T-helper 2 cell treated with Interferon-gamma antibody and Interleukin-4, amounts not matched to agents 100 ng/mL and 5 ng/mL, for 36 hours (primary cell): ENCODE data around the gene STX4. TPM values are rescaled to one million over a fixed set of nuclear protein-coding genes. Genes with fewer than 3 reads are reported as not detected.

Source experiments
- intact Hi-C: fragments of 100-400 bp; cut with micrococcal nuclease; formaldehyde crosslinking; loops from one replicate; pipeline ENCODE4 v1.15.1; 2023
- total RNA-seq: library from RNA; stranded (reverse); gene quantifications from 2 replicates; pipeline ENCODE4 v1.2.3, GENCODE V29; 2022

STX4 gene
- total RNA-seq, 1 donor from 2014 or later, result 55.8 TPM

- intact Hi-C loops, result no loop called here
Observed at GRCh38 chr16:31061813-31062440, 28.6 kb downstream of the STX4 start.

- intact Hi-C loops, result no loop called here
Observed at GRCh38 chr16:31063495-31063842, 30.1 kb downstream of the STX4 start.

GRCh38 chr16:31063843-31064611, 30.7 kb downstream of the STX4 start:
- intact Hi-C loops, result no loop called here

- intact Hi-C loops, result no loop called here
Observed at GRCh38 chr16:31064882-31065461, 31.6 kb downstream of the STX4 start.

GRCh38 chr16:31067342-31067741, 34.0 kb downstream of the STX4 start:
- intact Hi-C loops, result no loop called here

GRCh38 chr16:31071861-31072260, 38.5 kb downstream of the STX4 start:
- intact Hi-C loops, result loop anchor here (5.0 kb wide), 1 partner anchor 1265 kb away; the partner anchor contains the start of gene MAZ

- intact Hi-C loops, result loop anchor here (1.0 to 5.0 kb wide), 2 partner anchors 108 to 1265 kb away; partner anchors contain the start of genes FUS and MAZ
Observed at GRCh38 chr16:31072540-31073141, 39.3 kb downstream of the STX4 start.

GRCh38 chr16:31073142-31073969, 40.0 kb downstream of the STX4 start:
- intact Hi-C loops, result loop anchor here (1.0 to 5.0 kb wide), 2 partner anchors 107 to 1266 kb away; partner anchors contain the start of genes FUS and MAZ

- intact Hi-C loops, result loop anchor here (1.0 to 5.0 kb wide), 12 partner anchors 20 to 1267 kb away; partner anchors contain the start of genes ARMC5, FBXL19, FUS and KAT8
Observed at GRCh38 chr16:31073970-31074813, 40.8 kb downstream of the STX4 start, which contains the start of the genes ZNF646 and ZNF668. Gene ZNF646 (plus strand): TSS chr16:31074422. CDS start chr16:31076325, 1,903 bp downstream. Gene ZNF668 (minus strand): TSS chr16:31074240. CDS start chr16:31064459, 9,781 bp downstream.

- intact Hi-C loops, result loop anchor here (1.0 to 5.0 kb wide), 11 partner anchors 20 to 1267 kb away; partner anchors contain the start of genes ARMC5, FBXL19, KAT8 and MAZ
Observed at GRCh38 chr16:31074814-31075183, 41.4 kb downstream of the STX4 start.

- intact Hi-C loops, result no loop called here
Observed at GRCh38 chr16:31076319-31076718, 43.0 kb downstream of the STX4 start.

GRCh38 chr16:31077024-31077423, 43.7 kb downstream of the STX4 start:
- intact Hi-C loops, result no loop called here

- intact Hi-C loops, result no loop called here
Observed at GRCh38 chr16:31077592-31078396, 44.4 kb downstream of the STX4 start.

GRCh38 chr16:31078597-31079341, 45.4 kb downstream of the STX4 start:
- intact Hi-C loops, result no loop called here

GRCh38 chr16:31079342-31079944, 46.1 kb downstream of the STX4 start:
- intact Hi-C loops, result no loop called here

- intact Hi-C loops, result no loop called here
Observed at GRCh38 chr16:31080035-31080629, 46.8 kb downstream of the STX4 start.

- intact Hi-C loops, result no loop called here
Observed at GRCh38 chr16:31080756-31081419, 47.5 kb downstream of the STX4 start.
